ENCODE data around the gene ADAP2. TPM values are rescaled to one million over a fixed set of nuclear protein-coding genes. Genes with fewer than 3 reads are reported as not detected.
"Not testable (repeated sequence)": the region's sequence is repeated elsewhere in the genome, so short reads cannot be mapped to it uniquely, and the experiment has no call there.

Gene ADAP2
- total RNA-seq, 2 experiments from 2014 or later = 0.72 to 1.2 TPM

DNA sequence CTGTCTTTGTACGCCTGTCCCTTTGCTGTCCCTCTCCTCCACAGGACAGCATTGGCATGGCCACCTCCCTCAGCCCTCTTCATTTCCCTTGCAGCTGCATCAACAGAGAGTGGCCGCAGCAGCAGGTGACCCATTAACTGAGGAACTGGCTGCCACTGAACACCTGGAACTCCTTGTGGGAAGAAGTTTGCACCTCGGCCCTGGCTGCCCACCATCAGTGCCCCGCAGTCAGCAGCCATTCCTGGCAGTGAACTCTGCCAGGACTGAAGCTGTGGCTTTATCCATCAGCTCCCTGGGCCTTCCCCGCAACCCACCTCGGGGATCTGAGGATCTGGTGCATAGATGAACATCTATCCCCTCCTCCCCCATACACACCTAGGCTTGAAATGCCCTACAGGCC is 36.0 kb downstream of the ADAP2 start:
- intact Hi-C loops (cut with DNase I, micrococcal nuclease) = no loop called here
- no peaks in the 10 kb centered on the region for H3K36me3 Mint-ChIP-seq (ENCODE audit: low read depth)
- CTCF ChIA-PET = no interaction called here
- no peaks in the 10 kb centered on the region for H3K27me3 Mint-ChIP-seq
- ATAC-seq = no peak
- POLR2A ChIA-PET = no interaction called here
- H3K4me3 Mint-ChIP-seq = no peak overlapping the region
- no peak for DNase-seq
- H3K9me3 Mint-ChIP-seq (ENCODE audit: low read depth) = no peaks in the 10 kb centered on the region
- peaks cover 8% of the 10 kb centered on the region for H3K4me1 Mint-ChIP-seq
- H3K27ac Mint-ChIP-seq = no peak overlapping the region

DNA sequence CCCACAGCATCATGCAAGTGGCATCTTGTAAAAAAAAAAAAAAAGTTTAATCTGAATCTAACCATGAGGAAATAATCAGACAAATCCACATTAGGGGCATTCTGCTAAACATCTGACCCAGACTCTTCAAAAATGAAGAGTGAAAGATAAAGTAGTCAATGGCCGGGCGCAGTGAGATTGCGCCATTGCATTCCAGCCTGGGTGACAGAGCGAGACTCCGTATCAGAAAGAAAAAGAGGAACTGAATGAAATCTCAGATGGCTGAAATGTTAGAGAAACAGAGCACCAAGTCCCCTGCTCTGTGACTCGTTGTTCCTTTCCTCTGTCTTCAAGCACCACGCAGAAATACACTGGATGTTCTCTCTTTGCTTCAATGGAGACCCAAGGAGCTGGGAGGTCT is 36.4 kb downstream of the ADAP2 start:
- no peak overlapping the region for H3K27ac Mint-ChIP-seq
- no peak for ATAC-seq
- H3K27me3 Mint-ChIP-seq = no peaks in the 10 kb centered on the region

DNA sequence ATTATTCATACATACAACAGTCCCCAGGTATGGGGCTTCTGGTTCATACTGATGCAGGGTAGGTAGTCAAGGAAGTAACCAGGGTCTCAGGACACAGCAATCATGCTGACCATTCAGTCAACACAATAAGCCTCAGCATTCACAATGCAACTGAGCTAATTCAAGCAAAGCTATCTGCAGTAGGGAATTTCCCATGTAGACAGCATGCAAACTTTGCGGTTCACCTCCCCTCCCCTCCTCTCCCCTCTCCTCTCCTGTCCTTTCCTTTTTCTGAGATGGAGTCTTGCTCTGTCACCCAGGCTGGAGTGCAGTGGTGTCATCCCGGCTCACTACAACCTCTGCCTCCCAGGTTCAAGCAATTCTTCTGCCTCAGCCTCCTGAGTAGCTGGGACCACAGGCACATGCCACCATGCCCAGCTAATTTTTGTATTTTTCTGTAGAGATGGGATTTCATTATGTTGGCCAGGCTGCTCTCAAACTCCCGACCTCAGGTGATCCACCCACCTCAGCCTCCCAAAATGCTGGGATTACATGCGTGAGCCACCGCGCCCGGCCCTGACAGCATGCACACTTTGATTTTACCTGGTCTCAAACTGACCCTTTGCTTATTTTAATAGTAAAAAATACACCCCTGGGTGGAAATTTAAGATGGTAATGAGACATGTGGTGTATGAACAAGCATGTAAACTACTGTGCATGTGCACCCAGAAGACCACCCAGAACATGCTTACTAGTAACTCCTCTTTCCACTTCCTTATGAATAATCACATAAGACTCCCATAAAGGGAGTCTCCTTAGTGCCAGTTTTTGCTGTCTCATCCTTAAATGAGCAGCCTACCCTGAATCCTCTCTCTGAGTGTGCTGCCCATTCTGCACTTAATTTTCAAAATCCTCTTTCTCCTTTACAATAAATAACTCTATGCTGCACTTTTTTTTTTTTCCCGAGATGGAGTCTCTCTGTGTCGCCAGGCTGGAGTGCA is 39.8 kb downstream of the ADAP2 start:
- ATAC-seq = peak; percentile 60

More for the DNA sequence above, 36.4 kb downstream of the ADAP2 start:
- Mint-ChIP-seq H3K9me3 (ENCODE audit: low read depth) (no peaks in the 10 kb centered on the region), H3K36me3 (ENCODE audit: low read depth) (no peaks in the 10 kb centered on the region), H3K4me1 (peaks cover 8% of the 10 kb centered on the region), H3K4me3 (no peak overlapping the region)
- ChIA-PET CTCF (no interaction called here), POLR2A (interaction anchor here (0.6 kb wide), 1 partner anchor 137 kb away, joined by 3 read pairs; the partner anchor contains the start of gene NF1)
- no peak for DNase-seq
- intact Hi-C loops (cut with DNase I, micrococcal nuclease) = no loop called here

DNA sequence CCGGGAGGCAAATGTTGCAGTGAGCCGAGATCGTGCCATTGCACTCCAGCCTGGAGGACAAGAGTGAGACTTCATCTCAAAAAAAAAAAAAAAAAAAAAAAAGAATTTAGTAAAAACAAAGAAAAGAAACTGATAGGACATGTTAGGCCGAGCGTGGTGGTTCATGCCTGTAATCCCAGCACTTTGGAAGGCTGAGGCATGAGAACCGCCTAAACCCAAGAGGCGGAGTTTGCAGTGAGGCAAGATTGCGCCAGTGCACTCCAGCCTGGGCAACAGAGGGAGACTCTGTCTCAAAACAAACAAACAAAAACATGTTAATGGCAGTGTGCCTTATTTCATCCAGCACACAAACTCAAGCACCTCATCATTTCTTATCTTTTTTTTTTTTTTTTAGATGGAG is 42.6 kb downstream of the ADAP2 start:
- ATAC-seq; H3K9me3 Mint-ChIP-seq (ENCODE audit: low read depth); H3K27ac Mint-ChIP-seq; H3K4me3 Mint-ChIP-seq; intact Hi-C loops (cut with DNase I, micrococcal nuclease); POLR2A ChIA-PET; H3K36me3 Mint-ChIP-seq (ENCODE audit: low read depth); H3K27me3 Mint-ChIP-seq; DNase-seq; CTCF ChIA-PET: not testable (repeated sequence)
- peaks cover 17% of the 10 kb centered on the region for H3K4me1 Mint-ChIP-seq

More for the DNA sequence above, 39.8 kb downstream of the ADAP2 start:
- Mint-ChIP-seq H3K4me3 (no peak overlapping the region), H3K36me3 (ENCODE audit: low read depth) (no peaks in the 10 kb centered on the region), H3K27ac (no peak overlapping the region), H3K27me3 (no peaks in the 10 kb centered on the region), H3K9me3 (ENCODE audit: low read depth) (no peaks in the 10 kb centered on the region), H3K4me1 (peaks cover 8% of the 10 kb centered on the region)
- ChIA-PET POLR2A (no interaction called here), CTCF (interaction anchor here (1.0 kb wide), 1 partner anchor 9 kb away, joined by 6 read pairs; the partner anchor contains the start of gene RNF135)
- DNase-seq = peak; percentile 44
- intact Hi-C loops (cut with DNase I, micrococcal nuclease) = no loop called here

DNA sequence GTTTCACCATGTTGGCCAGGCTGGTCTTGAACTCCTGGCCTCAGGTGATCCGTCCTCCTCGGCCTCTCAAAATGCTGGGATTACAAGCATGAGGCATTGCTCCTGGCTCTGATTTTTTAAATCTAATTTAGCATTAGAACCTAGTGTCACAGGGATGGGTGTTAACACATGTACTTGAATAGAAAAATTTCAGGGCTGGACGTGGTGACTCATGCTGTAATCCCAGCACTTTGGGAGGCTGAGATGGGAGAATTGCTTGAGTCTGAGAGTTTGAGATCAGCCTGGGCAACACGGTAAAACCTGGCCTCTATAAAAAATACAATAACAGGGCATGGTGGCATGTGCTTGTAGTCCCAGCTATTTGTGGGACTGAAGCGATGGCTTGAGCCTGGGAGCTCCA is 43.1 kb downstream of the ADAP2 start:
- Mint-ChIP-seq H3K27me3 (peaks cover 7% of the 10 kb centered on the region), H3K9me3 (ENCODE audit: low read depth) (no peaks in the 10 kb centered on the region), H3K4me1 (peaks cover 19% of the 10 kb centered on the region), H3K27ac (no peak overlapping the region), H3K36me3 (ENCODE audit: low read depth) (no peaks in the 10 kb centered on the region), H3K4me3 (no peak overlapping the region)
- DNase-seq (no peak), ATAC-seq (no peak)
- ChIA-PET CTCF (no interaction called here), POLR2A (interaction anchor here (0.6 kb wide), 1 partner anchor 78 kb away, joined by 3 read pairs; no protein-coding TSS in a partner anchor)
- intact Hi-C loops (cut with DNase I, micrococcal nuclease) = no loop called here

DNA sequence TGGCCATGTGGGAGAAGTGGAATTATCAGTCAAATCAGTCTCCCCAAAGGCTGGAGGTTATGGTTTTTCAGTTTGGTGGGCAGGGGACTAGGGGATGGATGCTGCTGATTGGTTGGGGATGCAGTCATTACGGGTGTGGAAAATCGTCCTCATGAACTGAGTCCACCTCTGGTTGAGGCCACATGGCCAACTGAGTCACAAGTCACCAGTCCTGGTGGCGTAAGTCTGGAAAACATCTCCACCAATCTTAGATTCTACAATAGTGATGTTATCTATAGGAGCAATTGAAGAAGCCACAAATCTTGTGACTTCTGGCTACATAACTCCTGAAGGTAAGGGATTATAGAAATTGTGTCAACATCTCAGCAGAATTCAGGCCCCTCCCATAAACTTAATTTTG is 43.9 kb downstream of the ADAP2 start:
- peaks cover 28% of the 10 kb centered on the region for H3K4me1 Mint-ChIP-seq
- DNase-seq (no peak), ATAC-seq (no peak)
- no peak overlapping the region for H3K27ac Mint-ChIP-seq
- intact Hi-C loops (cut with DNase I, micrococcal nuclease) = no loop called here
- CTCF ChIA-PET = no interaction called here
- no peaks in the 10 kb centered on the region for H3K36me3 Mint-ChIP-seq (ENCODE audit: low read depth)
- H3K9me3 Mint-ChIP-seq (ENCODE audit: low read depth) = no peaks in the 10 kb centered on the region
- no peak overlapping the region for H3K4me3 Mint-ChIP-seq
- H3K27me3 Mint-ChIP-seq = peaks cover 9% of the 10 kb centered on the region
- POLR2A ChIA-PET = no interaction called here

DNA sequence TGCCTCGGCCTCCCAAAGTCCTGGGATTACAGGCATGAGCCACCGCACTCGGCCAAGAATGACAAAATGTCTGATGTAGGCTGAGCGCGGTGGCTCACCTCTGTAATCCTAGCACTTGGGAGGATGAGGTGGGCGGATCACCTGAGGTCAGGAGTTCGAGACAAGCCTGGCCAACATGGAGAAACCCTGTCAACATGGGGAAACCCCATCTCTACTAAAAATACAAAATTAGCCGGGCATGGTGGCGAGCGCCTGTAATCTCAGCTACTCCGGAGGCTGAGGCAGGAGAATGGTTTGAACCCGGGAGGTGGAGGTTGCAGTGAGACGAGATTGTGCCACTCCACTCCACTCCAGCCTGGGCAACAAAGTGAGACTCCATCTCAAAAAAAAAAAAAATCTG is 46.2 kb downstream of the ADAP2 start:
- Mint-ChIP-seq H3K36me3 (ENCODE audit: low read depth) (peaks cover 10% of the 10 kb centered on the region), H3K4me1 (peaks cover 34% of the 10 kb centered on the region)
- H3K9me3 Mint-ChIP-seq (ENCODE audit: low read depth); ATAC-seq; H3K27ac Mint-ChIP-seq; H3K27me3 Mint-ChIP-seq; H3K4me3 Mint-ChIP-seq; DNase-seq; intact Hi-C loops (cut with DNase I, micrococcal nuclease): not testable (repeated sequence)
- ChIA-PET CTCF (interaction anchor here (0.7 to 1.9 kb wide), 2 partner anchors 248 to 369 kb away, joined by 4 to 7 read pairs; no protein-coding TSS in a partner anchor), POLR2A (interaction anchor here (0.6 kb wide), 1 partner anchor 367 kb away, joined by 4 read pairs; no protein-coding TSS in a partner anchor)

DNA sequence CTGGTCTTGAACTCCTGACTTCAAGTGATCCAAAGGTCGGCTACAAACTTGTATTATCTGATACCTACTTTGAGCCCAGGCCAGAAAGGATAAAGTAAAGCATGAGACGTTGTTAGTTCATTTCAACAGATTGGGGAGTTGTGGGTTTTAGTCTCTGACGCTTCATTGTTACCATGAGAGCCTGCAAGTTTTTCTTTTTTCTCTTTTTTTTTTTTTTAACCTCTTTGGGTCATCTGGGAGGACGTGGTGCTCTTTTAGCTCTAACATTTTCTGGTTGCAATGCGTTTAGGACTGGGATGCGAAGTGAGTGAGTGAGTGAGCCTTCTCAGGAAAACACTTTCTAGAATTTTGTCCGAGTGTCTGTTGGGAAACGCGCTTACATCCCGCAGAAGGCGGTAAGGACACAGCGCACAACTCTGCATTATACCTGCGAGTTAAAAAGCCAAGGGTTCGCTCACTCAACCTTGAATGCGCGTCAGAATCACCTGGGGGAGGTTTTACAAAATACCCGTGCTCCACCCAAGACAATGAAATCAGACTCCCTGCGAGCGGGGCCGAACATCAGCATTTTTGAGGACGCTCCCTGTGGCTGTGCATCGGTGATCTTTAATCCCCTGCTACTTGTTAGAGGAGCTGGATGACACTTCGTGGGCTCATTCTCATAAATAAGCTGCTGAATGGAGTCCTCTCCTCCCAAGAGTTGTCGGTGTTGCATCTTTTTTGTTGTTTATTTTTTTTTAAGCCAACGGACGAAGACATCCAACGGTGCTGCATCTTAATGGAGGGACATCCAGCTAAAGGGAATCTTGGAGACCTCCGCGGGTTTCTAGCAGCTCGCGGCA is 48.5 kb downstream of the ADAP2 start:
- H3K27me3 Mint-ChIP-seq = peaks cover 9% of the 10 kb centered on the region
- intact Hi-C loops (cut with DNase I, micrococcal nuclease) = loop anchor here (1.0 to 5.0 kb wide), 7 partner anchors 37 to 402 kb away; partner anchors contain the start of genes EVI2B (in 1 of the 2) and TEFM (in 1 of the 2)
- no peaks in the 10 kb centered on the region for H3K9me3 Mint-ChIP-seq (ENCODE audit: low read depth)
- peaks cover 36% of the 10 kb centered on the region for H3K4me1 Mint-ChIP-seq
- CTCF ChIA-PET = interaction anchor here (0.6 to 2.0 kb wide), 19 partner anchors 9 to 842 kb away, joined by 3 to 16 read pairs (median 3); partner anchors contain the start of gene CRLF3
- POLR2A ChIA-PET = interaction anchor here (0.6 to 0.9 kb wide), 3 partner anchors 13 to 567 kb away, joined by 3 to 4 read pairs (median 3); no protein-coding TSS in a partner anchor
- DNase-seq (peak; percentile 71), ATAC-seq (peak; percentile 58)
- peak overlapping the region; percentile 95 for H3K27ac Mint-ChIP-seq
- peaks cover 18% of the 10 kb centered on the region for H3K36me3 Mint-ChIP-seq (ENCODE audit: low read depth)
- peak overlapping the region; percentile 93 for H3K4me3 Mint-ChIP-seq

DNA sequence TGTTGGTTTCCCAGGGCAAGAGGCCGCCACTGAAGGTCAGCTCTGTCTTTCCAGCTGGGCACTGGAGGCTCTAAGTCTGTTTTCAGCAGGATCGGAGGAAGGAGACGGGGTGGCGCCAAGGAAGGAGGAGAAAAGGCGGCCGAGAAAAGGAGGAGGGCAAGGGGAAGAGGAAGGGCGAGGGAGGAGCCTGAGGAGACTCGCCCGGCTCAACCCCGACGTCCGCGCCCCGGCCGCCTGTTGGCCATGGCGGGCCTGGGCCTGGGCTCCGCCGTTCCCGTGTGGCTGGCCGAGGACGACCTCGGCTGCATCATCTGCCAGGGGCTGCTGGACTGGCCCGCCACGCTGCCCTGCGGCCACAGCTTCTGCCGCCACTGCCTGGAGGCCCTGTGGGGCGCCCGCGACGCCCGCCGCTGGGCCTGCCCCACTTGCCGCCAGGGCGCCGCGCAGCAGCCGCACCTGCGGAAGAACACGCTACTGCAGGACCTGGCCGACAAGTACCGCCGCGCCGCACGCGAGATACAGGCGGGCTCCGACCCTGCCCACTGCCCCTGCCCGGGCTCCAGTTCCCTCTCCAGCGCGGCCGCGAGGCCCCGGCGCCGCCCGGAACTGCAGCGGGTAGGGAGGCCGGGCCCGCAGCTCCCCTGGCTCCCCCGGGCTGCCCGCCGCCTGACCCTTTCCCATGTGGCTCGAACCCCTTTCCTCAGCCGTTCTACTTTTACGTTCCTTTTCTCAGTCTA is 49.3 kb downstream of the ADAP2 start, which contains the start of gene RNF135:
Gene RNF135 (plus strand): TSS at position 209 of the 737 bp plus-strand sequence. CDS start 35 bp downstream, at position 244.
- intact Hi-C loops (cut with DNase I, micrococcal nuclease) = loop anchor here (1.0 to 5.0 kb wide), 9 partner anchors 36 to 401 kb away; partner anchors contain the start of genes TEFM (in 2 of the 2) and EVI2B (in 1 of the 2)

DNA sequence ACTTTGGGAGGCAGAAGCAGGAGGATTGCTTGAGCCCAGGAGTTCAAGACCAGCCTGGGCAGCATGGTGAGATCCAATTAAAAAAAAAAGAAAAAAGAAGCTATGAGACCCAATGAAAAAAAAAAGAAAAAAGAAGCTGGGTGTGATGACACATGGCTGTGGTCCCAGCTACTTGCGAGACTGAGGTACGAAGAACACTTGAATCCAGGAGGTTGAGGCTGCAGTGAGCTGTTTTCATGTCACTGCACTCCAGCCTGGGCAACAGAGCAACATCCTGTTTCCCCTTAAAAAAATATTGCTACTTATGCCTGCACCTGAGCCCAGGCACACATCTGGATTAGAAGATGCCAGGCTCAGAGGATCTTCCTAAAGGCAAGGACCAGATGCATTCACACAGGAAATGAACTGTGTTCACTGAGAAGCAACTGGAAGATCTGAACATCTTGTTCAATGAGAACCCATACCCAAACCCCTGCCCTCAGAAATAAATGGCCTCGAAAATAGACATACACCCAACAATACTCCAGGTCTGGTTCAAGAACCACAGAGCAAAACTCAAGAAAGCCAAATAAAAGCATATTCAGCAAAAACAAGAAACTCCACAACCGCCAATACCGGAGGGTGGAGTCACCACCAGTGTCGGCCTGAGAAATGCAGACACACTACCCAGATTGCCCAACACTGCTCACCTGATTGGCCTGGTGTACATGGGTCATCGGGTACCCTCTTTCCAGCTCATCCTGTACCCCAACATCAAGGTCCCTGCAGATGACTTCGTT is 53.5 kb downstream of the ADAP2 start:
- ChIA-PET POLR2A (no interaction called here), CTCF (no interaction called here)
- H3K4me1 Mint-ChIP-seq = peaks cover 21% of the 10 kb centered on the region
- H3K4me3 Mint-ChIP-seq = no peak overlapping the region
- H3K36me3 Mint-ChIP-seq (ENCODE audit: low read depth) = peaks cover 24% of the 10 kb centered on the region
- intact Hi-C loops (cut with DNase I, micrococcal nuclease) = no loop called here
- ATAC-seq (no peak), DNase-seq (no peak)
- H3K27me3 Mint-ChIP-seq = no peaks in the 10 kb centered on the region
- H3K27ac Mint-ChIP-seq = no peak overlapping the region
- H3K9me3 Mint-ChIP-seq (ENCODE audit: low read depth) = no peaks in the 10 kb centered on the region

More for the DNA sequence above, 49.3 kb downstream of the ADAP2 start, which contains the start of gene RNF135:
- ATAC-seq (peak; percentile 73), DNase-seq (peak; percentile 76)
- H3K4me1 Mint-ChIP-seq = peaks cover 36% of the 10 kb centered on the region
- H3K27me3 Mint-ChIP-seq = peaks cover 9% of the 10 kb centered on the region
- H3K27ac Mint-ChIP-seq = peak within 1 kb of the TSS; percentile 95
- no peaks in the 10 kb centered on the region for H3K9me3 Mint-ChIP-seq (ENCODE audit: low read depth)
- ChIA-PET POLR2A (interaction anchor here (0.7 to 0.9 kb wide), 2 partner anchors 12 to 38 kb away, joined by 3 to 4 read pairs; no protein-coding TSS in a partner anchor), CTCF (interaction anchor here (0.6 to 2.0 kb wide), 18 partner anchors 10 to 841 kb away, joined by 3 to 16 read pairs (median 4); partner anchors contain the start of gene CRLF3)
- peak within 1 kb of the TSS; percentile 93 for H3K4me3 Mint-ChIP-seq
- peaks cover 24% of the 10 kb centered on the region for H3K36me3 Mint-ChIP-seq (ENCODE audit: low read depth)

All from activated CD4-positive, alpha-beta T cell treated with anti-CD3 and anti-CD28 coated beads for 36 hours (primary cell).